Body of pancreas (tissue), 4 donors: ENCODE results near the gene CCNL1.

Experiments
- CTCF ChIP-seq, 7 experiments: fragments of 450-650 bp in 4 of 7; fragments of 200-600 bp in 3 of 7; sonication (generic) in 3 of 7; IDR thresholded peaks; one replicate each; pipeline ENCODE4 v1.5.1; 2016 to 2019; ENCODE audit warnings: antibody characterized with exemption in 7 of 7
- POLR2A ChIP-seq, 3 donors: fragments of 450-650 bp; IDR thresholded peaks; one replicate each; pipeline ENCODE4 v1.6.1; 2016; ENCODE audit warnings: antibody characterized with exemption in 3 of 3, mild to moderate bottlenecking in 2 of 3

- TF ChIP-seq CTCF (IDR thresholded peaks at IDR 0.05) (no peak), POLR2A (IDR thresholded peaks at IDR 0.05) (no peak)
Measured at GRCh38 chr3:157149136-157149696, 10.7 kb downstream of the CCNL1 start.
